ENCODE results near the gene CDC42EP1. TPM values are rescaled to one million over a fixed set of nuclear protein-coding genes. Genes with fewer than 3 reads are reported as not detected.
"Not testable (repeated sequence)": the region's sequence is repeated elsewhere in the genome, so short reads cannot be mapped to it uniquely, and the experiment has no call there.

CDC42EP1 gene
- total RNA-seq, 4 donors from 2014 or later: 44.4 to 80.1 (median 70.5) TPM

GRCh38 chr22:37522482-37522881 is 37.8 kb upstream of the CDC42EP1 start:
- WGBS, 2 donors: 96% methylated on average over 6 of the region's 6 CpGs
- H3K4me3 ChIP-seq (ENCODE audit: low read depth, poor library complexity, severe bottlenecking): no peak overlapping the region
- no peak for DNase-seq (ENCODE audit: low spot score in 2 of 2)
- TF ChIP-seq CTCF (IDR thresholded peaks at IDR 0.05) (no peak), POLR2A (IDR thresholded peaks at IDR 0.05) (no peak)
- intact Hi-C loops (cut with DNase I; ENCODE audit: low total_unique reads): loop anchor here (10.0 kb wide), 1 partner anchor 62 kb away; the partner anchor contains the start of gene LGALS2

- intact Hi-C loops (cut with DNase I; ENCODE audit: low total_unique reads): loop anchor here (10.0 kb wide), 1 partner anchor 60 kb away; the partner anchor contains the start of gene LGALS2
- no peak overlapping the region for H3K4me3 ChIP-seq (ENCODE audit: low read depth, poor library complexity, severe bottlenecking)
- 25 to 44% methylated on average over 6 to 7 of the region's 10 CpGs for WGBS, 2 donors
- DNase-seq (ENCODE audit: low spot score in 2 of 2): no peak
- TF ChIP-seq CTCF (IDR thresholded peaks at IDR 0.05) (no peak), POLR2A (IDR thresholded peaks at IDR 0.05) (no peak)
These were observed 35.1 kb upstream of the CDC42EP1 start for GRCh38 chr22:37525073-37525745.

GRCh38 chr22:37525746-37526350 is 34.4 kb upstream of the CDC42EP1 start:
- no peak overlapping the region for H3K4me3 ChIP-seq (ENCODE audit: low read depth, poor library complexity, severe bottlenecking)
- WGBS, 2 donors: 38 to 45% methylated on average over 7 of the region's 7 CpGs
- intact Hi-C loops (cut with DNase I; ENCODE audit: low total_unique reads): loop anchor here (10.0 kb wide), 1 partner anchor 59 kb away; the partner anchor contains the start of gene LGALS2
- no peak for DNase-seq (ENCODE audit: low spot score in 2 of 2)
- TF ChIP-seq POLR2A (IDR thresholded peaks at IDR 0.05) (no peak), CTCF (IDR thresholded peaks at IDR 0.05) (no peak)

GRCh38 chr22:37526376-37526775 is 33.9 kb upstream of the CDC42EP1 start:
- no peak overlapping the region for H3K4me3 ChIP-seq (ENCODE audit: low read depth, poor library complexity, severe bottlenecking)
- no peak for DNase-seq (ENCODE audit: low spot score in 2 of 2)
- 43% methylated on average over 12 of the region's 12 CpGs for WGBS, 2 donors
- intact Hi-C loops (cut with DNase I; ENCODE audit: low total_unique reads): loop anchor here (10.0 kb wide), 1 partner anchor 58 kb away; the partner anchor contains the start of gene LGALS2
- no peak for TF ChIP-seq CTCF (IDR thresholded peaks at IDR 0.05)
- TF ChIP-seq POLR2A (IDR thresholded peaks at IDR 0.05): no peak

GRCh38 chr22:37527081-37527752 is 33.1 kb upstream of the CDC42EP1 start:
- intact Hi-C loops (cut with DNase I; ENCODE audit: low total_unique reads): loop anchor here (10.0 kb wide), 1 partner anchor 58 kb away; the partner anchor contains the start of gene LGALS2
- 86 to 88% methylated on average over 9 of the region's 9 CpGs for WGBS, 2 donors
- H3K4me3 ChIP-seq (ENCODE audit: low read depth, poor library complexity, severe bottlenecking); DNase-seq (ENCODE audit: low spot score in 2 of 2): not testable (repeated sequence)

- WGBS, 2 donors: 94 to 95% methylated on average over 9 of the region's 9 CpGs
- H3K4me3 ChIP-seq (ENCODE audit: low read depth, poor library complexity, severe bottlenecking); DNase-seq (ENCODE audit: low spot score in 2 of 2): not testable (repeated sequence)
- intact Hi-C loops (cut with DNase I; ENCODE audit: low total_unique reads): loop anchor here (10.0 kb wide), 1 partner anchor 57 kb away; the partner anchor contains the start of gene LGALS2
These were observed 32.3 kb upstream of the CDC42EP1 start for GRCh38 chr22:37527952-37528351.
